Measurements from ENCODE around the gene POLR3B. TPM values are rescaled to one million over a fixed set of nuclear protein-coding genes. Genes with fewer than 3 reads are reported as not detected.

POLR3B gene
- 11.9 and 18.1 TPM in 2 replicates for total RNA-seq

GRCh38 chr12:106357549-106358395, at the start of gene POLR3B:
POLR3B (plus strand) TSS chr12:106357748; CDS start chr12:106357880, 132 bp downstream.

Other genes with a start within 250 kb of the POLR3B start
- gene NUAK1, start 218.8 kb upstream of the POLR3B start, total RNA-seq: 60.5 and 61.3 TPM in 2 replicates
- 158 and 168 TPM in 2 replicates for gene CKAP4, start 109.7 kb upstream of the POLR3B start, total RNA-seq
- 9.2 and 9.4 TPM in 2 replicates for gene TCP11L2, start 55.0 kb upstream of the POLR3B start, total RNA-seq
- gene RFX4, start 225.3 kb downstream of the POLR3B start, total RNA-seq: not detected in 2 replicates

All from mammary microvascular endothelial cell (primary cell).